GM23338 (cell line): ENCODE data around the gene LAMA4. TPM values are rescaled to one million over a fixed set of nuclear protein-coding genes. Genes with fewer than 3 reads are reported as not detected.

Experiments used
- ATAC-seq: fragments of 200-7000 bp; cut with Tn5 transposase; 3 replicates; pipeline ENCODE4 v1.9.1; 2020
- DNase-seq: peaks from one replicate; pipeline ENCODE4 v3.0.0-alpha.2; 2015; ENCODE audit warnings: low spot score
- H2AFZ ChIP-seq: fragments of 200-600 bp; sonication (generic); 2 replicates; pipeline ENCODE4 v1.8.0; 2016; ENCODE audit warnings: antibody characterized with exemption, mild to moderate bottlenecking, moderate library complexity
- H3F3A ChIP-seq: fragments of 200-600 bp; sonication (generic); replicated peaks from 2 replicates; pipeline ENCODE4 v1.8.0; 2017; ENCODE audit warnings: antibody characterized with exemption, mixed run types, low read depth
- H3K27ac ChIP-seq: fragments of 200-600 bp; sonication (generic); 2 replicates; pipeline ENCODE4 v1.6.1; 2016; ENCODE audit warnings: low read depth
- H3K27me3 ChIP-seq: fragments of 200-600 bp; sonication (generic); 2 replicates; pipeline ENCODE4 v1.8.0; 2016; ENCODE audit warnings: mild to moderate bottlenecking, mixed run types, moderate library complexity; ENCODE audit not compliant: insufficient read depth
- H3K36me3 ChIP-seq: fragments of 200-600 bp; sonication (generic); 2 replicates; pipeline ENCODE4 v1.8.0; 2016; ENCODE audit warnings: mild to moderate bottlenecking; ENCODE audit not compliant: insufficient read depth
- H3K4me1 ChIP-seq: fragments of 200-600 bp; sonication (generic); 2 replicates; pipeline ENCODE4 v1.8.0; 2016; ENCODE audit warnings: mild to moderate bottlenecking, moderate library complexity; ENCODE audit not compliant: insufficient read depth
- H3K4me2 ChIP-seq: fragments of 200-600 bp; sonication (generic); 2 replicates; pipeline ENCODE4 v1.7.1; 2017; ENCODE audit warnings: mixed run types
- H3K4me3 ChIP-seq: fragments of 200-600 bp; sonication (generic); 2 replicates; pipeline ENCODE4 v1.6.1; 2016; ENCODE audit warnings: mixed run types
- H3K79me2 ChIP-seq: fragments of 200-600 bp; sonication (generic); replicated peaks from 2 replicates; pipeline ENCODE4 v1.8.0; 2017; ENCODE audit warnings: mild to moderate bottlenecking; ENCODE audit not compliant: insufficient read depth
- H3K9me2 ChIP-seq: fragments of 200-600 bp; sonication (generic); 2 replicates; pipeline ENCODE4 v1.8.0; 2017; ENCODE audit not compliant: insufficient read depth
- H4K20me1 ChIP-seq: fragments of 200-600 bp; sonication (generic); replicated peaks from 2 replicates; pipeline ENCODE4 v1.8.0; 2017; ENCODE audit warnings: mild to moderate bottlenecking; ENCODE audit not compliant: insufficient read depth
- H3K27ac Mint-ChIP-seq: 2 replicates; pipeline ENCODE4 v1.8.0; 2020; ENCODE audit warnings: inconsistent platforms, mild to moderate bottlenecking, moderate library complexity, mixed read lengths
- H3K27me3 Mint-ChIP-seq: 3 replicates; pipeline ENCODE4 v1.8.0; 2022; ENCODE audit warnings: low read depth, mild to moderate bottlenecking, moderate library complexity, mixed read lengths, inconsistent platforms; ENCODE audit not compliant: insufficient read depth, poor library complexity
- H3K36me3 Mint-ChIP-seq: 3 replicates; pipeline ENCODE4 v1.8.0; 2021; ENCODE audit warnings: low read depth, mild to moderate bottlenecking, inconsistent platforms, moderate library complexity, mixed read lengths
- H3K4me1 Mint-ChIP-seq: 3 replicates; pipeline ENCODE4 v1.8.0; 2020; ENCODE audit warnings: mild to moderate bottlenecking, inconsistent platforms, mixed read lengths
- H3K4me3 Mint-ChIP-seq: 3 replicates; pipeline ENCODE4 v1.8.0; 2021; ENCODE audit warnings: moderate library complexity, mild to moderate bottlenecking, inconsistent platforms, mixed read lengths
- H3K9me3 Mint-ChIP-seq: 3 replicates; pipeline ENCODE4 v1.8.0; 2020; ENCODE audit warnings: moderate library complexity, mild to moderate bottlenecking, inconsistent platforms, mixed read lengths
- CREB1 ChIP-seq: fragments of 250-450 bp; sonication (Bioruptor Pico); IDR thresholded peaks from 2 replicates; pipeline ENCODE4 v1.5.0; 2020; ENCODE audit warnings: low read depth, mild to moderate bottlenecking, moderate library complexity
- CTCF ChIP-seq, 2 experiments: fragments of 200-600 bp in 1 of 2; sonication (generic) in 1 of 2; conservative IDR thresholded peaks; 2 replicates each; pipeline versions ENCODE4 v1.5.1 to v1.6.1; 2016 to 2017; ENCODE audit warnings: antibody characterized with exemption in 2 of 2, low read depth in 2 of 2, mild to moderate bottlenecking in 2 of 2, moderate library complexity in 1 of 2
- ETS1 ChIP-seq: IDR thresholded peaks from 2 replicates; pipeline ENCODE4 v1.6.1; 2016; ENCODE audit warnings: antibody characterized with exemption
- EZH2 ChIP-seq: fragments of 200-600 bp; sonication (generic); IDR thresholded peaks from one replicate; pipeline ENCODE4 v1.8.0; 2017; ENCODE audit warnings: antibody characterized with exemption, mild to moderate bottlenecking, low read depth; ENCODE audit not compliant: unreplicated experiment
- EZH2phosphoT487 ChIP-seq: fragments of 200-600 bp; sonication (generic); IDR thresholded peaks from one replicate; pipeline ENCODE4 v1.8.1; 2018; ENCODE audit warnings: antibody characterized with exemption; ENCODE audit not compliant: unreplicated experiment
- JUNB ChIP-seq: IDR thresholded peaks from one replicate; pipeline ENCODE4 v1.6.1; 2016; ENCODE audit warnings: antibody characterized with exemption; ENCODE audit not compliant: unreplicated experiment
- NANOG ChIP-seq: IDR thresholded peaks from 2 replicates; pipeline ENCODE4 v1.6.1; 2016; ENCODE audit warnings: antibody characterized with exemption, borderline replicate concordance
- POLR2AphosphoS5 ChIP-seq: IDR thresholded peaks from 2 replicates; pipeline ENCODE4 v1.6.1; 2016; ENCODE audit warnings: antibody characterized with exemption, low read depth
- REST ChIP-seq: IDR thresholded peaks from one replicate; pipeline ENCODE4 v1.6.1; 2018; ENCODE audit warnings: antibody characterized with exemption; ENCODE audit not compliant: unreplicated experiment
- STAT1 ChIP-seq: IDR thresholded peaks from one replicate; pipeline ENCODE4 v1.6.1; 2016; ENCODE audit warnings: antibody characterized with exemption; ENCODE audit not compliant: unreplicated experiment
- ZNF114 ChIP-seq: fragments of 250-450 bp; sonication (Bioruptor Pico); IDR thresholded peaks from 2 replicates; pipeline ENCODE4 v1.5.0; 2020; ENCODE audit warnings: mild to moderate bottlenecking, moderate library complexity
- ZNF331 ChIP-seq: fragments of 250-450 bp; sonication (Bioruptor Pico); IDR thresholded peaks from 2 replicates; pipeline ENCODE4 v1.5.0; 2020; ENCODE audit warnings: low read depth, mild to moderate bottlenecking, moderate library complexity
- ZNF462 ChIP-seq: fragments of 250-450 bp; sonication (Bioruptor Pico); IDR thresholded peaks from 2 replicates; pipeline ENCODE4 v1.5.0; 2020; ENCODE audit warnings: mild to moderate bottlenecking, moderate library complexity
- polyA plus RNA-seq: library from polyadenylated mRNA; unstranded; fragments of >200 nt; fragmentation: Nextera tagmentation; extraction: Ambion mirVana; gene quantifications from 2 replicates; pipeline ENCODE4 v1.2.1, GENCODE V29; 2016
- total RNA-seq: library from RNA; depleted of rRNA; stranded (reverse); fragments of >200 nt; shearing (Covaris generic); gene quantifications from 2 replicates; pipeline ENCODE4 v1.2.3, GENCODE V29; 2014

The LAMA4 gene
- total and polyA plus RNA-seq, 2 experiments from 2014 or later = 1.7 to 2.8 TPM

- no peak for DNase-seq
- Histone ChIP-seq H3F3A (no peaks in the 10 kb centered on the region), H3K4me3 (no peak overlapping the region), H3K79me2 (no peaks in the 10 kb centered on the region), H3K27me3 (no peaks in the 10 kb centered on the region), H3K27ac (no peak overlapping the region), H3K9me2 (peaks cover 8% of the 10 kb centered on the region; the same call in 1 of the 2 replicates), H2AFZ (no peak overlapping the region; the same call in 1 of the 2 replicates), H4K20me1 (no peaks in the 10 kb centered on the region), H3K4me2 (no peak overlapping the region), H3K4me1 (peaks cover 9% of the 10 kb centered on the region; the same call in 1 of the 2 replicates), H3K36me3 (no peaks in the 10 kb centered on the region)
- no peak overlapping the region for H3K4me3 Mint-ChIP-seq
- no peak for TF ChIP-seq ZNF331
- TF ChIP-seq REST = no peak
- no peak for TF ChIP-seq ZNF114 (CRISPR knock-in tag)
- no peak for TF ChIP-seq STAT1
- TF ChIP-seq JUNB = no peak
- TF ChIP-seq CTCF (conservative IDR thresholded peaks at IDR 0.05; ENCODE audit: low read depth in 2 of 2) = no peak
- TF ChIP-seq ZNF462 (CRISPR knock-in tag) = no peak
- no peak for TF ChIP-seq EZH2
- no peak for TF ChIP-seq NANOG
- TF ChIP-seq POLR2AphosphoS5 = no peak
- TF ChIP-seq CREB1 (CRISPR knock-in tag) = no peak
- no peak for TF ChIP-seq EZH2phosphoT487
- no peak for TF ChIP-seq ETS1
- no peak for ATAC-seq
- H3K9me3 Mint-ChIP-seq = no peaks in the 10 kb centered on the region
- H3K4me1 Mint-ChIP-seq = peaks cover 6% of the 10 kb centered on the region
- H3K27ac Mint-ChIP-seq = no peak overlapping the region
- peaks cover 1% of the 10 kb centered on the region for H3K27me3 Mint-ChIP-seq
- H3K36me3 Mint-ChIP-seq = no peaks in the 10 kb centered on the region
Measured at GRCh38 chr6:112288475-112288874, 34.1 kb upstream of the LAMA4 start.
